ENCODE results near the gene PLIN3. TPM values are rescaled to one million over a fixed set of nuclear protein-coding genes. Genes with fewer than 3 reads are reported as not detected.
"Not testable (repeated sequence)": the region's sequence is repeated elsewhere in the genome, so short reads cannot be mapped to it uniquely, and the experiment has no call there.

Gene PLIN3
- total RNA-seq, 1 donor from 2014 or later = 29.0 TPM

- ChIA-PET CTCF (interaction anchor here (0.7 to 3.0 kb wide), 4 partner anchors 13 to 353 kb away, joined by 3 to 21 read pairs (median 4); no protein-coding TSS in a partner anchor), POLR2A (interaction anchor here (1.2 kb wide), 1 partner anchor 32 kb away, joined by 5 read pairs; the partner anchor contains the start of gene FEM1A)
- DNase-seq = no peak
- Mint-ChIP-seq H3K27me3 (no peaks in the 10 kb centered on the region), H3K27ac (no peak overlapping the region), H3K4me1 (peaks cover 16% of the 10 kb centered on the region), H3K4me3 (no peak overlapping the region), H3K36me3 (ENCODE audit: low read depth) (peaks cover 38% of the 10 kb centered on the region), H3K9me3 (no peaks in the 10 kb centered on the region)
- ATAC-seq (ENCODE audit: low read depth) = no peak
- intact Hi-C loops (cut with micrococcal nuclease) = no loop called here
- no peak for TF ChIP-seq CTCF (IDR thresholded peaks at IDR 0.05)
Measured at GRCh38 chr19:4823577-4823976, 43.9 kb downstream of the PLIN3 start.

- H3K9me3 Mint-ChIP-seq; H3K27ac Mint-ChIP-seq; H3K4me1 Mint-ChIP-seq; DNase-seq; H3K4me3 Mint-ChIP-seq; H3K27me3 Mint-ChIP-seq; intact Hi-C loops (cut with micrococcal nuclease); POLR2A ChIA-PET; ATAC-seq (ENCODE audit: low read depth): not testable (repeated sequence)
- H3K36me3 Mint-ChIP-seq (ENCODE audit: low read depth) = peaks cover 46% of the 10 kb centered on the region
- CTCF ChIA-PET = interaction anchor here (0.6 to 3.0 kb wide), 4 partner anchors 9 to 417 kb away, joined by 3 to 21 read pairs (median 3); no protein-coding TSS in a partner anchor
Measured at GRCh38 chr19:4822354-4822753, 45.1 kb downstream of the PLIN3 start.

- CTCF ChIA-PET = interaction anchor here (3.0 kb wide), 1 partner anchor 11 kb away, joined by 21 read pairs; no protein-coding TSS in a partner anchor
- Mint-ChIP-seq H3K27me3 (no peaks in the 10 kb centered on the region), H3K27ac (no peak overlapping the region), H3K9me3 (no peaks in the 10 kb centered on the region), H3K36me3 (ENCODE audit: low read depth) (peaks cover 56% of the 10 kb centered on the region), H3K4me1 (peaks cover 9% of the 10 kb centered on the region), H3K4me3 (no peak overlapping the region)
- ATAC-seq (ENCODE audit: low read depth) = no peak
- DNase-seq = no peak
- POLR2A ChIA-PET = no interaction called here
- TF ChIP-seq CTCF (IDR thresholded peaks at IDR 0.05) = no peak
- intact Hi-C loops (cut with micrococcal nuclease) = no loop called here
Measured at GRCh38 chr19:4821265-4821664, 46.2 kb downstream of the PLIN3 start.

- Mint-ChIP-seq H3K27ac (no peak overlapping the region), H3K27me3 (no peaks in the 10 kb centered on the region), H3K9me3 (no peaks in the 10 kb centered on the region), H3K36me3 (ENCODE audit: low read depth) (peaks cover 44% of the 10 kb centered on the region), H3K4me3 (no peak overlapping the region), H3K4me1 (peaks cover 24% of the 10 kb centered on the region)
- ATAC-seq (ENCODE audit: low read depth) (no peak), DNase-seq (no peak)
- intact Hi-C loops (cut with micrococcal nuclease) = no loop called here
- CTCF ChIA-PET = interaction anchor here (1.0 to 3.1 kb wide), 6 partner anchors 8 to 214 kb away, joined by 3 to 14 read pairs (median 4); no protein-coding TSS in a partner anchor
- POLR2A ChIA-PET = interaction anchor here (1.1 to 1.6 kb wide), 3 partner anchors 13 to 96 kb away, joined by 3 to 5 read pairs (median 3); no protein-coding TSS in a partner anchor
- TF ChIP-seq CTCF (IDR thresholded peaks at IDR 0.05) = no peak
Measured at GRCh38 chr19:4817467-4818277, 49.8 kb downstream of the PLIN3 start.

GRCh38 chr19:4816950-4817278 lies 50.6 kb downstream of the PLIN3 start:
- ATAC-seq (ENCODE audit: low read depth) = no peak
- DNase-seq = no peak
- Mint-ChIP-seq H3K36me3 (ENCODE audit: low read depth) (peaks cover 40% of the 10 kb centered on the region), H3K27ac (no peak overlapping the region), H3K9me3 (no peaks in the 10 kb centered on the region), H3K27me3 (no peaks in the 10 kb centered on the region), H3K4me1 (peaks cover 26% of the 10 kb centered on the region), H3K4me3 (no peak overlapping the region)
- no peak for TF ChIP-seq CTCF (IDR thresholded peaks at IDR 0.05)
- CTCF ChIA-PET = interaction anchor here (1.0 to 1.6 kb wide), 4 partner anchors 12 to 215 kb away, joined by 3 to 7 read pairs (median 4); no protein-coding TSS in a partner anchor
- intact Hi-C loops (cut with micrococcal nuclease) = no loop called here
- POLR2A ChIA-PET = interaction anchor here (1.1 to 1.6 kb wide), 3 partner anchors 12 to 28 kb away, joined by 3 to 7 read pairs (median 5); no protein-coding TSS in a partner anchor
